GM19025 (cell line): Measurements from ENCODE around the gene IL1B.

Experiments used
- ATAC-seq: cut with Tn5 transposase; IDR thresholded peaks from one replicate; pipeline ENCODE4 v1.9.1; 2021; ENCODE audit warnings: mild to moderate bottlenecking, low read depth, moderate library complexity; ENCODE audit not compliant: unreplicated experiment

Gene IL1B

GRCh38 chr2:112787729-112788393 is 48.7 kb downstream of the IL1B start:
- no peak for ATAC-seq

DNA sequence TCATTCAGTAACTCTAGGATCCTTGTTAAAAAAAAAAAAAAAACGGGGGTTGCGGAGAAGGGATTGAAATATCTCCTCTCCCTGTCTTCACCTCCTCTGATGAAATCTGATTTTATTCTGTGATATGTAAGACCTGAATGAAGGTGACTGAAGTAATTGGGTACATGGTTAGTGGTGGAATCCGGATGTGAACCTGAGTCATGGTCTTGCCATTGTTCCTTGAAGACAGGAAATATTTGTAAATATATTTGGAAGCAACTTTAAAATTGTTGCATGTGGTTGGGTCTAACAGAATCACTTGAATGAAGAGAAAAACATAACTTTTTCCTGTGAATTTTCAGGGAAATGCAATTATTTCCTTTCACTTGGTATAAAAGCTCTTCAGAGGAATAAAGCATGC is 49.3 kb downstream of the IL1B start:
- ATAC-seq: no peak

DNA sequence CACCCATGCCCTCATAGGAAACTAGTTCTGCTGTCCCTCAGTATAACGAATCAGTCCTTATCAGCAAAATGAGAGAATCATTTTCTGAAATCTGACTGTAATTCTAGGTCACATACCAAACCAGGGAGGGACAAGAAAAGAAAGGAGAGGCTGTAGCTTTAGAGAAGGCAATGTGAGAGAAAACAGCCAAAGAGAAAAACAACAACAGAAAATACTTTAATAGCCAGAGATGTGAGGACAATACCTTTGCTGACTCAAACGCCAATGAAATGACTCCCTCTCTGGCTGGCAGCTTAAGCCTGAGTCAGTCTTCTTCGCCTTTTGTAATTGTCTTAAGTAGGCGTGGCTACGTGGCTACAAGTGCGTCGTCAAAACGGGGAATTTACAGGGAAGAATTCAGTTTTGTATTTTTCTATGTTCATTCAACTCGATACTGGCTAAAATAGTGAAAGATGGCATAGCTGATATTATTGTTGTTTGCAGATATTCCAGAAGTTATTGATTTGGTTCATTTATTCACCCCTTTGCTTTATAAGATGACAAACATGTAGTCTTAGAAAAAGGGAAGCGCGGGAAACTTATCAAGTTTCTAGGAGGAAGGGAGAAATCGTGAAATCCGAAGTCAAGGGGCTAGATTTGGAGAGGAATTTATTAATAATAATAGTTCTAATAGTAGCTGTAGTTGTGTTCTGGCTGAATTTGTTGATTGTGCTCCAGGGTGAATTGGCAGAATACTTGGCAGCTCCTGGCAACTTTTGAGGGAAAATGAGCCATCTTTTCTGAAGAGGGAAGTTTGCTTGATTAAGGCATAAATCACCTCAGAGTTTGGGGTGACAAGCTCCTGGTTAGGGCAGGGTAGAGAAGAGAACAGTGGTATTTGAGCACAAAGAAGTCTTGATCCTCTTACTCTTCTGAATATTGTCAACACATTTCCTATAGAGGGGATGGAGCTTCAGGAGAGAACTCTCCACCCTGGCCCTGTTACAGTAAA is 52.1 kb downstream of the IL1B start, which contains the start of gene IL1A:
TSS of gene IL1A (minus strand) at position 295 of the 991 bp plus-strand sequence. CDS start 723 bp downstream, outside the sequence.
- ATAC-seq: no peak

- ATAC-seq: no peak
Measured at GRCh38 chr2:112783187-112783714, 53.3 kb downstream of the IL1B start.

DNA sequence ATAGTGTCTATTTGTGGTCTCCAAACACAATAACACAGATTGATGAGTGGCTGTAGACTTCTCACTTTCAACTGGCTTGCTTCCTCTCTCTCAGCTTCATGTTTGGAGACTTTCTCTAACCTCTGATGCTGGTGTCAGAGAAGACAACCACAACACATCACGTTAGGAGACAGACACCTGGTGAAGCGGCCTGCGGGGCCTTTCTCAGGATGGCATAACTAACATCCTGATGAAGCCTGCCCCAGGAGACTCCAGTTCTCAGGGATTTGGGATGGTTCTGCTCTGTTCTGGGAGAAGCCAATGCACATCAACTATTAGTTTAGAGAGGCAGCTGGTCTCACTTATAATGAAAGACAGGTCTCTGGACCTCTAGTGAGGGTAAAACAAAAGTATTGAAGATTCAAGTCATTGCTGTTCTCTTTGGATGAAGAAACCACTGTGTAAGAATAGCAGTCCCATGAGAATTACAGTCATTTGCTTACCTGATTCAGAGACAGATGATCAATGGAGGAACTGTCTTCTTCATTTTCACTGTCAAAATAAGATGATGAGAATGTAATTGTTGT is 54.3 kb downstream of the IL1B start:
- ATAC-seq: peak; percentile 83
